Dedifferentiated amniotic fluid mesenchymal stem cell (primary cell): ENCODE measurements around the gene GOLT1A.

Source experiments
- DNase-seq: peaks from one replicate; pipeline ENCODE4 v3.0.0-alpha.2; 2016; ENCODE audit errors: extremely low spot score

GOLT1A gene

GRCh38 chr1:204192046-204192445 lies 21.7 kb downstream of the GOLT1A start:
- DNase-seq: no peak

GRCh38 chr1:204191456-204191855 lies 22.3 kb downstream of the GOLT1A start:
- DNase-seq: no peak

- no peak for DNase-seq
Observed at GRCh38 chr1:204190212-204191211, 23.3 kb downstream of the GOLT1A start.

GRCh38 chr1:204188959-204189639 lies 24.7 kb downstream of the GOLT1A start:
- DNase-seq: no peak

GRCh38 chr1:204186597-204186996 lies 27.2 kb downstream of the GOLT1A start:
- no peak for DNase-seq

- no peak for DNase-seq
Observed at GRCh38 chr1:204181116-204181515, 32.7 kb downstream of the GOLT1A start.

- no peak for DNase-seq
Observed at GRCh38 chr1:204180133-204180532, 33.7 kb downstream of the GOLT1A start.

GRCh38 chr1:204178487-204179281 lies 35.1 kb downstream of the GOLT1A start:
- no peak for DNase-seq

GRCh38 chr1:204177133-204177532 lies 36.7 kb downstream of the GOLT1A start:
- no peak for DNase-seq

GRCh38 chr1:204176049-204176448 lies 37.7 kb downstream of the GOLT1A start:
- no peak for DNase-seq

GRCh38 chr1:204174958-204175357 lies 38.8 kb downstream of the GOLT1A start:
- no peak for DNase-seq

GRCh38 chr1:204172404-204173029 lies 41.3 kb downstream of the GOLT1A start:
- no peak for DNase-seq

GRCh38 chr1:204171751-204172178 lies 42.0 kb downstream of the GOLT1A start:
- no peak for DNase-seq

- DNase-seq: no peak
Observed at GRCh38 chr1:204170494-204171155, 43.2 kb downstream of the GOLT1A start.

- no peak for DNase-seq
Observed at GRCh38 chr1:204169858-204170257, 43.9 kb downstream of the GOLT1A start.

- DNase-seq: no peak
Observed at GRCh38 chr1:204167730-204168129, 46.1 kb downstream of the GOLT1A start.

- DNase-seq: no peak
Observed at GRCh38 chr1:204166219-204166618, 47.6 kb downstream of the GOLT1A start, which contains the start of gene REN. REN (minus strand) TSS chr1:204166337; CDS start chr1:204166293, 44 bp downstream.

GRCh38 chr1:204162494-204163074 lies 51.2 kb downstream of the GOLT1A start:
- peak; percentile 50 for DNase-seq

GRCh38 chr1:204161609-204162493 lies 51.9 kb downstream of the GOLT1A start:
- no peak for DNase-seq
